ENCODE measurements around the gene PSMA2.

Gene PSMA2

GRCh38 chr7:42883950-42884349 is 48.0 kb downstream of the PSMA2 start:
- no peak for TF ChIP-seq POU2F2 (IDR thresholded peaks at IDR 0.05; ENCODE audit: low read depth, low read length)
- no peak for TF ChIP-seq POLR2AphosphoS5 (IDR thresholded peaks at IDR 0.05; ENCODE audit: low read depth, low read length)
- TF ChIP-seq TAF1 (IDR thresholded peaks at IDR 0.05; ENCODE audit: low read depth, low read length) = no peak
- no peak for TF ChIP-seq PAX5 (IDR thresholded peaks at IDR 0.05; ENCODE audit: insufficient read depth, low read length, severe bottlenecking)
- TF ChIP-seq POLR2A (IDR thresholded peaks at IDR 0.05; ENCODE audit: low read depth, low read length) = no peak
- TF ChIP-seq SPI1 (IDR thresholded peaks at IDR 0.05; ENCODE audit: low read depth, low read length) = no peak
- FAIRE-seq = no peak

GRCh38 chr7:42880392-42880791 is 51.6 kb downstream of the PSMA2 start:
- no peak for FAIRE-seq
- TF ChIP-seq SPI1 (IDR thresholded peaks at IDR 0.05; ENCODE audit: low read depth, low read length) (no peak), POLR2AphosphoS5 (IDR thresholded peaks at IDR 0.05; ENCODE audit: low read depth, low read length) (no peak), POLR2A (IDR thresholded peaks at IDR 0.05; ENCODE audit: low read depth, low read length) (no peak), TAF1 (IDR thresholded peaks at IDR 0.05; ENCODE audit: low read depth, low read length) (no peak), PAX5 (IDR thresholded peaks at IDR 0.05; ENCODE audit: insufficient read depth, low read length, severe bottlenecking) (no peak), POU2F2 (IDR thresholded peaks at IDR 0.05; ENCODE audit: low read depth, low read length) (no peak)
- DNase-seq (ENCODE audit: insufficient read length, low spot score) = no peak

More at GRCh38 chr7:42883950-42884349, 48.0 kb downstream of the PSMA2 start:
- DNase-seq (ENCODE audit: insufficient read length, low spot score) = no peak

- DNase-seq (ENCODE audit: insufficient read length, low spot score) (no peak), FAIRE-seq (no peak)
- TF ChIP-seq SPI1 (IDR thresholded peaks at IDR 0.05; ENCODE audit: low read depth, low read length) (no peak), POLR2AphosphoS5 (IDR thresholded peaks at IDR 0.05; ENCODE audit: low read depth, low read length) (no peak), PAX5 (IDR thresholded peaks at IDR 0.05; ENCODE audit: insufficient read depth, low read length, severe bottlenecking) (no peak), POU2F2 (IDR thresholded peaks at IDR 0.05; ENCODE audit: low read depth, low read length) (no peak), TAF1 (IDR thresholded peaks at IDR 0.05; ENCODE audit: low read depth, low read length) (no peak), POLR2A (IDR thresholded peaks at IDR 0.05; ENCODE audit: low read depth, low read length) (no peak)
Measured at GRCh38 chr7:42878303-42878702, 53.7 kb downstream of the PSMA2 start.

GRCh38 chr7:42877862-42878261 is 54.1 kb downstream of the PSMA2 start:
- DNase-seq (ENCODE audit: insufficient read length, low spot score) (no peak), FAIRE-seq (no peak)
- TF ChIP-seq SPI1 (IDR thresholded peaks at IDR 0.05; ENCODE audit: low read depth, low read length) (no peak), PAX5 (IDR thresholded peaks at IDR 0.05; ENCODE audit: insufficient read depth, low read length, severe bottlenecking) (no peak), POLR2AphosphoS5 (IDR thresholded peaks at IDR 0.05; ENCODE audit: low read depth, low read length) (no peak), POU2F2 (IDR thresholded peaks at IDR 0.05; ENCODE audit: low read depth, low read length) (no peak), TAF1 (IDR thresholded peaks at IDR 0.05; ENCODE audit: low read depth, low read length) (no peak), POLR2A (IDR thresholded peaks at IDR 0.05; ENCODE audit: low read depth, low read length) (no peak)

- TF ChIP-seq PAX5 (IDR thresholded peaks at IDR 0.05; ENCODE audit: insufficient read depth, low read length, severe bottlenecking) = no peak
- TF ChIP-seq TAF1 (IDR thresholded peaks at IDR 0.05; ENCODE audit: low read depth, low read length) = no peak
- no peak for TF ChIP-seq POLR2A (IDR thresholded peaks at IDR 0.05; ENCODE audit: low read depth, low read length)
- no peak for TF ChIP-seq POU2F2 (IDR thresholded peaks at IDR 0.05; ENCODE audit: low read depth, low read length)
- TF ChIP-seq SPI1 (IDR thresholded peaks at IDR 0.05; ENCODE audit: low read depth, low read length) = no peak
- TF ChIP-seq POLR2AphosphoS5 (IDR thresholded peaks at IDR 0.05; ENCODE audit: low read depth, low read length) = no peak
- FAIRE-seq = no peak
- peak; percentile 41 for DNase-seq (ENCODE audit: insufficient read length, low spot score)
Measured at GRCh38 chr7:42876182-42877068, 55.5 kb downstream of the PSMA2 start.

- no peak for DNase-seq (ENCODE audit: insufficient read length, low spot score)
- TF ChIP-seq SPI1 (IDR thresholded peaks at IDR 0.05; ENCODE audit: low read depth, low read length) (no peak), POU2F2 (IDR thresholded peaks at IDR 0.05; ENCODE audit: low read depth, low read length) (peak; percentile 70), TAF1 (IDR thresholded peaks at IDR 0.05; ENCODE audit: low read depth, low read length) (no peak), POLR2AphosphoS5 (IDR thresholded peaks at IDR 0.05; ENCODE audit: low read depth, low read length) (no peak; the same call in 1 of the 2 replicates), PAX5 (IDR thresholded peaks at IDR 0.05; ENCODE audit: insufficient read depth, low read length, severe bottlenecking) (peak; percentile 93), POLR2A (IDR thresholded peaks at IDR 0.05; ENCODE audit: low read depth, low read length) (no peak)
- peak; percentile 82 for FAIRE-seq
Measured at GRCh38 chr7:42869131-42870020, 62.6 kb downstream of the PSMA2 start.

- TF ChIP-seq POLR2AphosphoS5 (IDR thresholded peaks at IDR 0.05; ENCODE audit: low read depth, low read length) = no peak
- no peak for TF ChIP-seq POLR2A (IDR thresholded peaks at IDR 0.05; ENCODE audit: low read depth, low read length)
- TF ChIP-seq PAX5 (IDR thresholded peaks at IDR 0.05; ENCODE audit: insufficient read depth, low read length, severe bottlenecking) = no peak
- TF ChIP-seq TAF1 (IDR thresholded peaks at IDR 0.05; ENCODE audit: low read depth, low read length) = no peak
- no peak for TF ChIP-seq SPI1 (IDR thresholded peaks at IDR 0.05; ENCODE audit: low read depth, low read length)
- TF ChIP-seq POU2F2 (IDR thresholded peaks at IDR 0.05; ENCODE audit: low read depth, low read length) = no peak
- DNase-seq (ENCODE audit: insufficient read length, low spot score) (no peak), FAIRE-seq (no peak)
Measured at GRCh38 chr7:42868480-42868879, 63.5 kb downstream of the PSMA2 start.
